ENCODE measurements around the gene SLC6A7.
"Not testable (repeated sequence)": the region's sequence is repeated elsewhere in the genome, so short reads cannot be mapped to it uniquely, and the experiment has no call there.

The SLC6A7 gene

GRCh38 chr5:150246429-150246828, 56.6 kb downstream of the SLC6A7 start:
- DNase-seq: no peak

GRCh38 chr5:150246835-150247234, 57.0 kb downstream of the SLC6A7 start:
- no peak for DNase-seq

GRCh38 chr5:150247726-150248125, 57.9 kb downstream of the SLC6A7 start:
- DNase-seq: no peak

GRCh38 chr5:150248493-150248892, 58.6 kb downstream of the SLC6A7 start:
- not testable (repeated sequence) for DNase-seq

GRCh38 chr5:150248946-150249345, 59.1 kb downstream of the SLC6A7 start:
- no peak for DNase-seq

GRCh38 chr5:150249744-150250143, 59.9 kb downstream of the SLC6A7 start:
- DNase-seq: no peak

GRCh38 chr5:150251504-150251903, 61.6 kb downstream of the SLC6A7 start:
- DNase-seq: no peak

- no peak for DNase-seq
Observed at GRCh38 chr5:150252489-150252888, 62.6 kb downstream of the SLC6A7 start.

GRCh38 chr5:150253416-150254208, 63.8 kb downstream of the SLC6A7 start:
- no peak for DNase-seq

- no peak for DNase-seq
Observed at GRCh38 chr5:150254363-150254762, 64.5 kb downstream of the SLC6A7 start.

GRCh38 chr5:150254774-150255173, 64.9 kb downstream of the SLC6A7 start:
- no peak for DNase-seq

GRCh38 chr5:150255659-150256409, 66.0 kb downstream of the SLC6A7 start:
- DNase-seq: peak in 2 of 3 experiments; percentile 3 to 54

- DNase-seq: no peak
Observed at GRCh38 chr5:150256410-150257064, 66.7 kb downstream of the SLC6A7 start.

- DNase-seq: no peak
Observed at GRCh38 chr5:150257424-150257823, 67.6 kb downstream of the SLC6A7 start.

GRCh38 chr5:150258130-150258529, 68.3 kb downstream of the SLC6A7 start:
- DNase-seq: no peak

All from NCI-H1417 (cell line).